GM12878 (cell line): ENCODE results near the gene ASAP2. TPM values are rescaled to one million over a fixed set of nuclear protein-coding genes. Genes with fewer than 3 reads are reported as not detected.

Experiments used
- SMAD5 ChIP-seq: IDR thresholded peaks from 2 replicates; pipeline ENCODE4 v1.6.1; 2016; ENCODE audit warnings: antibody characterized with exemption, low read depth
- WRNIP1 ChIP-seq: IDR thresholded peaks from 2 replicates; pipeline ENCODE4 v1.6.1; 2011; ENCODE audit warnings: low read depth, low read length, improper control_type of control experiment, borderline replicate concordance
- polyA plus RNA-seq, 11 experiments: library from polyadenylated mRNA; depleted of rRNA in 4 of 11; unstranded in 6 of 11; stranded (reverse) in 5 of 11; fragments of >200 nt; fragmentation: Nextera tagmentation in 4 of 11; fragmentation: Illumina TruSeq in 1 of 11; extraction: Ambion mirVana in 4 of 11; extraction: Trizol in 1 of 11; gene quantifications; 1 replicate in 1 of 11; 2 replicates in 10 of 11; pipeline versions ENCODE4 v1.2.1 to v1.2.3, GENCODE V29; 2011 to 2016; ENCODE audit warnings: inconsistent platforms in 2 of 11, missing spikeins in 2 of 11, low read depth in 1 of 11
- total RNA-seq, 4 experiments: library from RNA; depleted of rRNA in 3 of 4; stranded (reverse); fragments of >200 nt in 3 of 4; fragmentation: Illumina TruSeq in 1 of 4; extraction: Trizol in 1 of 4; gene quantifications; 2 replicates each; pipeline versions ENCODE4 v1.2.1 to v1.2.3, GENCODE V29; 2013 to 2021
- TF ChIP-seq, protein P1 (sequence below): fragments of 450-650 bp; IDR thresholded peaks from 2 replicates; pipeline ENCODE4 v1.6.1; 2018; ENCODE audit warnings: mild to moderate bottlenecking, low read depth, moderate library complexity; ENCODE audit not compliant: partially characterized antibody
- TF ChIP-seq, protein P2 (sequence below), 3 experiments: IDR thresholded peaks in 2 of 3; conservative IDR thresholded peaks in 1 of 3; 2 replicates each; pipeline ENCODE4 v1.5.1; 2011; ENCODE audit warnings: low read depth in 3 of 3, low read length in 3 of 3, mild to moderate bottlenecking in 3 of 3, control low read depth in 2 of 3, moderate library complexity in 2 of 3, inconsistent platforms in 1 of 3, mixed read lengths in 1 of 3; ENCODE audit not compliant: control insufficient read depth in 2 of 3, insufficient read depth in 1 of 3; ENCODE audit errors: extremely low read depth in 1 of 3
- TF ChIP-seq, protein P3 (sequence below): fragments of 450-650 bp; formaldehyde crosslinking; IDR thresholded peaks from 2 replicates; pipeline ENCODE4 v1.4.0; 2022; ENCODE audit warnings: mild to moderate bottlenecking, moderate library complexity

The ASAP2 gene
- total and polyA plus RNA-seq, 10 of the 15 experiments (the other 5 are each of a cell fraction or from before 2014, with no cell fraction given): 0.05 to 0.27 (median 0.07) TPM; not detected in 4

DNA sequence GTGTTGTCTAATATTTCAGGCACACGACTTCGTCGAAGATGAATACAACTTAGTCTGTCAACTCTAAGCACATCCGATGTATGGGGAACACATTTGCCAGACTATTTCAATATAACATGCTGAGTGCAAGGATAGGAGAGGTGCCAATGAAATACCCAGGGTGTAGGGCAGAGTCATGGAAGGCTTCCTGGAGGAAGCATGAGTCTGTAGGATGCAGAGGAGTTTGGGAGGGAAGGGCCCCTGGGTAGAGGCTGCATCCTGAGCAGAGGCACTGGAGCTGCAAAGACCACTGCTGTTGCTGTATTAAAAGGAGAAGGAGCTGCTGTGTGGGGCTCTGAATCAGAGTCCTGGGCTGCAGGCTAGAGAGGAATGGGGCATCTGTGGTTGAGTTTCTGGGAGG is 89.9 kb downstream of the ASAP2 start (continued):
- TF ChIP-seq, protein P1, sequence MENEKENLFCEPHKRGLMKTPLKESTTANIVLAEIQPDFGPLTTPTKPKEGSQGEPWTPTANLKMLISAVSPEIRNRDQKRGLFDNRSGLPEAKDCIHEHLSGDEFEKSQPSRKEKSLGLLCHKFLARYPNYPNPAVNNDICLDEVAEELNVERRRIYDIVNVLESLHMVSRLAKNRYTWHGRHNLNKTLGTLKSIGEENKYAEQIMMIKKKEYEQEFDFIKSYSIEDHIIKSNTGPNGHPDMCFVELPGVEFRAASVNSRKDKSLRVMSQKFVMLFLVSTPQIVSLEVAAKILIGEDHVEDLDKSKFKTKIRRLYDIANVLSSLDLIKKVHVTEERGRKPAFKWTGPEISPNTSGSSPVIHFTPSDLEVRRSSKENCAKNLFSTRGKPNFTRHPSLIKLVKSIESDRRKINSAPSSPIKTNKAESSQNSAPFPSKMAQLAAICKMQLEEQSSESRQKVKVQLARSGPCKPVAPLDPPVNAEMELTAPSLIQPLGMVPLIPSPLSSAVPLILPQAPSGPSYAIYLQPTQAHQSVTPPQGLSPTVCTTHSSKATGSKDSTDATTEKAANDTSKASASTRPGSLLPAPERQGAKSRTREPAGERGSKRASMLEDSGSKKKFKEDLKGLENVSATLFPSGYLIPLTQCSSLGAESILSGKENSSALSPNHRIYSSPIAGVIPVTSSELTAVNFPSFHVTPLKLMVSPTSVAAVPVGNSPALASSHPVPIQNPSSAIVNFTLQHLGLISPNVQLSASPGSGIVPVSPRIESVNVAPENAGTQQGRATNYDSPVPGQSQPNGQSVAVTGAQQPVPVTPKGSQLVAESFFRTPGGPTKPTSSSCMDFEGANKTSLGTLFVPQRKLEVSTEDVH: no peak
- TF ChIP-seq WRNIP1: no peak
- TF ChIP-seq, protein P2, sequence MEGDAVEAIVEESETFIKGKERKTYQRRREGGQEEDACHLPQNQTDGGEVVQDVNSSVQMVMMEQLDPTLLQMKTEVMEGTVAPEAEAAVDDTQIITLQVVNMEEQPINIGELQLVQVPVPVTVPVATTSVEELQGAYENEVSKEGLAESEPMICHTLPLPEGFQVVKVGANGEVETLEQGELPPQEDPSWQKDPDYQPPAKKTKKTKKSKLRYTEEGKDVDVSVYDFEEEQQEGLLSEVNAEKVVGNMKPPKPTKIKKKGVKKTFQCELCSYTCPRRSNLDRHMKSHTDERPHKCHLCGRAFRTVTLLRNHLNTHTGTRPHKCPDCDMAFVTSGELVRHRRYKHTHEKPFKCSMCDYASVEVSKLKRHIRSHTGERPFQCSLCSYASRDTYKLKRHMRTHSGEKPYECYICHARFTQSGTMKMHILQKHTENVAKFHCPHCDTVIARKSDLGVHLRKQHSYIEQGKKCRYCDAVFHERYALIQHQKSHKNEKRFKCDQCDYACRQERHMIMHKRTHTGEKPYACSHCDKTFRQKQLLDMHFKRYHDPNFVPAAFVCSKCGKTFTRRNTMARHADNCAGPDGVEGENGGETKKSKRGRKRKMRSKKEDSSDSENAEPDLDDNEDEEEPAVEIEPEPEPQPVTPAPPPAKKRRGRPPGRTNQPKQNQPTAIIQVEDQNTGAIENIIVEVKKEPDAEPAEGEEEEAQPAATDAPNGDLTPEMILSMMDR (IDR thresholded peaks at IDR 0.05 in 2 of 3, conservative IDR thresholded peaks at IDR 0.05 in 1 of 3; ENCODE audit: control insufficient read depth in 2 of 3, extremely low read depth in 1 of 3, insufficient read depth in 1 of 3, low read depth in 3 of 3, low read length in 3 of 3): no peak
- no peak for TF ChIP-seq SMAD5
- TF ChIP-seq, protein P3, sequence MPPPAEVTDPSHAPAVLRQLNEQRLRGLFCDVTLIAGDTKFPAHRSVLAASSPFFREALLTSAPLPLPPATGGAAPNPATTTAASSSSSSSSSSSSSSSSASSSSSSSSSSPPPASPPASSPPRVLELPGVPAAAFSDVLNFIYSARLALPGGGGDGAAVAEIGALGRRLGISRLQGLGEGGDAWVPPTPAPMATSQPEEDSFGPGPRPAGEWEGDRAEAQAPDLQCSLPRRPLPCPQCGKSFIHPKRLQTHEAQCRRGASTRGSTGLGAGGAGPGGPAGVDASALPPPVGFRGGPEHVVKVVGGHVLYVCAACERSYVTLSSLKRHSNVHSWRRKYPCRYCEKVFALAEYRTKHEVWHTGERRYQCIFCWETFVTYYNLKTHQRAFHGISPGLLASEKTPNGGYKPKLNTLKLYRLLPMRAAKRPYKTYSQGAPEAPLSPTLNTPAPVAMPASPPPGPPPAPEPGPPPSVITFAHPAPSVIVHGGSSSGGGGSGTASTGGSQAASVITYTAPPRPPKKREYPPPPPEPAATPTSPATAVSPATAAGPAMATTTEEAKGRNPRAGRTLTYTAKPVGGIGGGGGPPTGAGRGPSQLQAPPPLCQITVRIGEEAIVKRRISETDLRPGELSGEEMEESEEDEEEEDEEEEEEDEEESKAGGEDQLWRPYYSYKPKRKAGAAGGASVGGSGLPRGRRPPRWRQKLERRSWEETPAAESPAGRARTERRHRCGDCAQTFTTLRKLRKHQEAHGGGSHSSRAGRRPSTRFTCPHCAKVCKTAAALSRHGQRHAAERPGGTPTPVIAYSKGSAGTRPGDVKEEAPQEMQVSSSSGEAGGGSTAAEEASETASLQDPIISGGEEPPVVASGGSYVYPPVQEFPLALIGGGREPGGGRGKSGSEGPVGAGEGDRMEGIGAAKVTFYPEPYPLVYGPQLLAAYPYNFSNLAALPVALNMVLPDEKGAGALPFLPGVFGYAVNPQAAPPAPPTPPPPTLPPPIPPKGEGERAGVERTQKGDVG: no peak
